Measurements from ENCODE around the gene SH3YL1.
A peak's percentile ranks its signal among the peaks of the same experiment; 100 is the strongest.

Gene SH3YL1

DNA sequence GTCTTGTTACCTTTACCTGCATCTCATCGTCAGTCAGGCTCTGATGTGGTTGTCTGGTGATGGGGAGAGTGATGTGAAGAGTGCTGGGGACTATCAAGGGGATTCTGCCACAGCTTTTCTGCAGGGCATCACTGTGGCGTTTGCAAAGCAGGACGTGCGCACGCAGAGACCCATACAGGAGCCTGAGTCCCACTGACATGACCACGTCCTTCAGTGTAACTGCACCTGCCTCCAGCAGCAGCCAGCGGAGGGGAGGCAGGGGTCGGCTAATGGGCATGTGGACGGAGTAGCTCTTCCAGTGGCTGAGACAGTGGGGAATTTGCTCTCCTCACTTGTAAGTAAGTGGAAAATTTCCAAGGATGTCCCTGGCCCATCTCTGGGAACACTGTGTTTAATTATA, 17.5 kb upstream of the SH3YL1 start:
- DNase-seq: no peak

DNA sequence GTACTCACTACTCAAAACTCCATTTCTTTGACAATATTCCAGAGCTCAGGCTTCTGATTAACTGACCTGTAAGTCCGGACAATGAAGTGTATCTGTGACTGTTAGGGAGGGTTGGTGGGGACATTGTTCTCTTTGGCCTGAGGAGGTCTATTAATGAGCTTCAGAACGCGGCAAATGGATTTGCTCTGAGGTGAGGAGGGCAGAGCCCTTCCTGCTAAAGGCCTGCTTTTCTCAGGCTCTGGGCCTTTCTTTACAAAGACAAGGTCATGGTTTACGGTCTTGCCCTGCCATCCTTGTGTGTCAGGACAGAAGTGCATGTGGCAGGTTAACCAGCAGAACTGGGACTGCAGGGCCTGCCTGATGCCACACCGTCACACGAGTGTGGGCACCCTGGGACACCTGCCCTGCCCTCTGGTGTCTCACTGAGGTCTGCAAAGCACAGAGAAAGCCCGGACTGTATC, 16.8 kb upstream of the SH3YL1 start:
- DNase-seq: no peak

DNA sequence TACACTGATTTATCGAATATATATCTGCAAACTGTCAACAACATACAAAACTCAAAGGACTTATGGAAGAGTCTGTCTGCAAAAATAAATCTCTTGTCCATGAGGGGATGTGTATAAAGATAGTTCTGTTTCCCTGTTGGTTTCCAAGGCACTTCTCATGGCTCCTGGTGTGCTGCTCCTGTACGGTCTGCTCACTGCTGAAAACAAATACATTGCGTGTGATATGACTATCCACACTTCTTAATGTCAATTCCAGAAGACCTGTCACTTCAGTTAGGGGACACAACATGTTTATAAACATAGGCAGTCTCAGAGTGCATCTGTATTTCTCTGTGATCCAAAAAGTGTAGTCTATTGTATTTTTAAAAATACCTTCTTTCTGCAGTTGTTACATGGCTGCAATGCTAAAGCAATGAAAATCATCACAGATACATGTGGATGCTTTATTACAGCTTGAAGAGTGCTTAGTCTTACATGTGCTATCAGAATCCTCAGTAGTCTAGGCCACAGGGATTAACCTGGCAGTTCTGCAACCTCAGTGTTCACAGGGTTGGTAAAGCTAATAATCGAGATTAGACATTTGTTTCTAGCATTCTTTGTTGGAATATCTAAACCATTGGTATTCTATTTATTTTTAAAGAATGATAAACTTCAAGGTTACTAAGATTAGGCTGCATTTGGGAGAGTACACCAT, 16.3 kb upstream of the SH3YL1 start:
- no peak for DNase-seq

DNA sequence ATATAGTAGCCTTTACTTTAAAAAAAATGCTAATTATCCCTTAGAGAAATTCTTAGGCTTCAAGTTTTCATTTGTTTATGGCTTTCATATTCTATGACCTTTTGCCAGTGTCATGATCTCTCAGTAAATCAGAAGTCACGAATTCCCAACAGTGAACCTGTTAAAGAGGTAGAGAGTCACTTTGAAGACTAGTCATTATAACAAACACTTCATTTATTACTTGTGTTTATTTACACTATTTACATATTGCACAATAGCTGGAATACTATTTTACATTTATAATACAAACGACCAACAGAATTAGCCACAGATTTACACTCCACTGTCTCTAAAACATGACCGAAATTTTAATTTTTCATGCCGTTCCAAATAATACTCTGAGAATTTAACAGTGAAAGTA, 15.5 kb upstream of the SH3YL1 start:
- no peak for DNase-seq

DNA sequence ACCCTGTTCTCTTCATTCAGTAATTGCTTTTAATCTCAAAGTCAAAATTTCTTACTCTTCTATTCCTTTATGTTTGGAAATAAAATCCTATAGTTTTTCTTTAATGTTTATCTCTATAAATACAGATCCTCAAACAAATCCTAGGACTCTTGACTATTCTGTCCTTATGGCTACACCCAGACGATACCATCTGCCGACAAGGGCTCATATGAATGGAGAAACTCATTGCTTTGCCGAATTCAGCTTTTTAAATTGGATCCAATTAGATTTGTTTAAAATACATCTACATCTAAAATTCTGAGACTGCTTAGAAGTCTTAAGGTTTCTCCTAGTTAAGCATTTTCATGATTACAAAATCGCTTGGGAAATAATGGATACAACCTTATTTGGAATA, 15.1 kb upstream of the SH3YL1 start:
- no peak for DNase-seq

DNA sequence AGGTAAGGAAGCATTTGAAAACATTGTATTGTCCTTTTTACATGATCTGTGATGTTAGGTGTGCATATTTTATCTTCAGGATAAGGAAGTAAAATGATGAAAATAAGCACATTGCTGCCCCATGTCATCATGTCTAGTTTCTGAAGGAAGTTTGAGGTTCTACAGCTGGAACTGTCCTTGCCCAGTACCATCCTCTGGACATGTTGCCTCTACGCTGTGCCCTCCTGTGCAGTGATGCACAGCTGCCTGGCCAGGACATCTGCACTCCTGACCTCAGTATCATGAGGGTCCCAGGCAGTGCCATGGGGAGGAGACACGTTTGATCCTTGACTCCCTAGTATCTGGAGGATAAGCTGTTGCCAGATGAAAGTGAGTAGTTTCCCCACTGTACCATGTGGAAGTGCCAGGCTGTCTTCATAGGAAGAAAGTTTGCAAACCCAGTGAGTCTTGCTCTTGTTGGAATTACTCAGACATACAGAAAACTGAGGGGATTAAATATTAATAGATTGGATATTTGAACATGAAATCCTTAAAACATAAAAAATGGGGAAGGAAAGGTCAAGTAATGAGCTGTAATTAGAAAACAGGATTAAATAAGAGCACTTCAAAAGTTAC, 14.6 kb upstream of the SH3YL1 start:
- no peak for DNase-seq

DNA sequence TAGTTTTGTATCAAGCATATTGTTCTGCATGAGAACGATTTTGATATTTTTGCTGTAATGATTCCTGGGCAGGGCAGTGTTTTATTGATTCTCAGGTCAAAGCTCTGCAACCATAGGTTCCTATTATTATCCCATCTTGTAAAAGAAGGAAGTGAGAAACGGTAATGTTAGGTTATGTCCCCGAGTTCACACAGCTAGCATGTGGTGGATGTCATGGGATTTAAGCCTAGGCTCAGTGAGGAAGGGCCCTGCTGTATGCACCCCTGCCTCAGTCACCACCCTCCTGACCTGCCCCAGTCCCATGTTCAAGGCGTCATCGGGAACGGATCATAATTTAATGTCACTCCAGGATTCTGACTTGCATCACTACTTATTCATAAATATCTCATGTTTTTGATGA, 11.6 kb upstream of the SH3YL1 start:
- no peak for DNase-seq

DNA sequence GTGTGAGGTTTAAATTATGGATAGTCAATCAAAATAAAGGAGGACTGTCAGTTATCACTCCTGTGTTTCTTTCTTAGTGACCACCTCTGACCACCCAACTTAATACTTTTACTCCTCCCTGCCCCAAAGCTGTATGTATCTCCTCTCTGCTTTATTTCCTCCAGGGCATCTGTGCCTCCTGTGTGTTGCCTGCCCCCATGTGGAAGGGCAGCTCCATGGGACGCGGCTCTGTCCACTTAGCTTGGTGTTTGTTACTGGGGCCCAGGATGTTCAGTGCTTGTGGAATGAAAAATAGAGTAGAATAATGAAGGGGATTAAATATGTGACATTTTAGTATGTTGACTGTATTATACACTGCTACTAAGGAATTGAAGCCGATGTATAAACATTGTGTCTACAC, 10.7 kb upstream of the SH3YL1 start:
- no peak for DNase-seq

DNA sequence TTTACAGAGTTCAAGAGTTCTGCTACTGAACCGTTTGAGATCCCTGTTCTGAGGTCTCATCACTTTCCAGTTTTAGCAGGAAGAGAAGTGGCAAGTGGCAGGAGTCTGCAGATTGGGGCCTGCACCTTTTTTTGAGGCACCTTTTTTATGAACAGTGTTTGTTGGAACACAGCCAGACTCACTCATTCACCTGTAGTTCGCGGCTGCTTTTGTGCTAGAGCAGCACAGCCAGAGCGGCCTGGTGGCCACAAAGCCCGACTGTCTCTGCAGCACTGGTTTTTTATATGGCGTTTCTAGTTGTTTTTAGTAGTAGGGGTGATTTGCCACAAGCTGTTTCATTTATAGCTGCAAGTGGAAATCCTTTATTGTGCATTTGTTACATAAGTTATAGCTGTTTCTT, 9.5 kb upstream of the SH3YL1 start:
- DNase-seq: no peak

DNA sequence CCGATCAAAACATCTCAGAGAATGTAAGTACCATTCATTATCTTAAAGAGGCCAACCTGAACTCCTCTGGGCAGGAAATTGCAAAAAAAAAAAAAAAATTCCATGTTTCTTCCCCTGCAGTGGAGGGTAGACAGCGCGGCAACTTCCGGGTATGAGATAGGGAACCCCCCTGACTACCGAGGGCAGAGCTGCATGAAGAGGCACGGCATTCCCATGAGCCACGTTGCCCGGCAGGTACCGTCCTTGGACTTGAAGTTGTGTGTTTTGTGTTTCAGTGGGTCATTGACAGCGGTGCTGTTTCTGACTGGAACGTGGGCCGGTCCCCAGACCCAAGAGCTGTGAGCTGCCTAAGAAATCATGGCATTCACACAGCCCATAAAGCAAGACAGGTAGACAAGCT, 8.1 kb upstream of the SH3YL1 start:
- DNase-seq: no peak

DNA sequence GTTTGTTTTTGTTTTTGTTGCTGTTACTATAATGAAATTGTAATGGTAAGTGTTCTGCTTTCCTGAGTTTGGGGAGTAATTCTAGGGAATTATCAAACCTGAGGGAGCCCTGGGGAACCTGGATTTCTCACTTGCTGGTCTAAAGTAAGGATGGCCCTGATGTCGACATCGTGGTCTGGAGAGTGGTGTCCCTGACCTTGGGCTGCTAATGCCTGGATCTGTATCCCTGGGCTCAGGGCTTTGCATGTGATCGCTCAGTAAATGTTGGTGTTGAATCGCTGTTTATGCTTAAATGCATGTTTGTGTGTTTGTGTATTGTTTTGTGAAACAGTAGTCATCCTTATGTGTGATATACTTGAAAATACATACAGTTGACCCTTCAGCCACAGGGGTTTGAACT, 7.0 kb upstream of the SH3YL1 start:
- no peak for DNase-seq

DNA sequence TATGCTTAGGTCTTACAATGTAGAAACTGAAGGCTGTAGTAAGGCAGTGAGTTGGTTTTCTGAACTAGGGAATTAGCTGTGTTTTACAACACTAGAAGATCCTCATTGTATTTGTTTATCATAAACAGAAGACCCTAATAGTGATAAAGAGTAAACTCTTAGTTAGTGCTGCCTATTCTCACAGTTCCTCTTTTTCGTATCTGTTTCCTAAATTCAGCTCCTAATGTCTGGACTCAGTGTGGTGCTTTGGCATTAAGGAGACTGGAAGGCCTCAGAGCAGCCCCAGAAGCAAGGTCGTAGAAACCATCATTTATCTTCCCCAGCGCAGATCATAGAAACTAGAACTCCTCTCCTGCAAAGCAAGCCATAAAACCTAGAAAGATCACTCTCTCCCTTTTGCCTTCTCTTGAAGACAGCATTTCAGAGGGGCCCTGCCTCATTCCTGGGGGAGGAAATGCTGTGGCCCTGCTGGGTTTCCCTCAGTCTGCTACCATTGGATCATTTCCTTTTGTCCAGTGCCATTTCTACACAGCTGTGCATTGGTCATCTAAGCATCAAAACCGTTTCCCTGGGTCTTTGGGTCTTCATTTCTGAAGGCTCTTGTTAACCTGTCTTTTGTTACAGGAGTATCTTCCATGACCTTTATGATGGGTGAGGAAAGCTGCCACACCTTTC, 5.7 kb upstream of the SH3YL1 start:
- DNase-seq: no peak

DNA sequence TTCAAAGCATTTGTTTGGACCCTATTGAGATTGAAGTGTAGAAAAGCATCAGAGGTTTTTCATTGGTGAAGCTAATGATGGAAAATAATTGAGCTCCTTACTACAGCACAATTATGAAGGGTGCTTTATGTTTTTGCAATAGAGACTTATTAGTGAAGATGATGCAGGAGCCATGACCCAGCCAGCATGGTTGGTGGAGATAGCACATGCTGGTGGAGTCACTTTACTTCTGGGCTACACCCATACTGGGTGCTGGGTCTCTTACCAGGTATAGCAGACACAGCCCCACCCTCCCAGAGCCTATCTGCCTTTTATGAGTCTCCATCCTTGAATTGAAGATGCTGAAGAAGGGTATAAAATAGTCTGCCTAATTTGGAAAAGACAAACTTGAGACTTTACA, 4.5 kb upstream of the SH3YL1 start:
- DNase-seq: no peak

DNA sequence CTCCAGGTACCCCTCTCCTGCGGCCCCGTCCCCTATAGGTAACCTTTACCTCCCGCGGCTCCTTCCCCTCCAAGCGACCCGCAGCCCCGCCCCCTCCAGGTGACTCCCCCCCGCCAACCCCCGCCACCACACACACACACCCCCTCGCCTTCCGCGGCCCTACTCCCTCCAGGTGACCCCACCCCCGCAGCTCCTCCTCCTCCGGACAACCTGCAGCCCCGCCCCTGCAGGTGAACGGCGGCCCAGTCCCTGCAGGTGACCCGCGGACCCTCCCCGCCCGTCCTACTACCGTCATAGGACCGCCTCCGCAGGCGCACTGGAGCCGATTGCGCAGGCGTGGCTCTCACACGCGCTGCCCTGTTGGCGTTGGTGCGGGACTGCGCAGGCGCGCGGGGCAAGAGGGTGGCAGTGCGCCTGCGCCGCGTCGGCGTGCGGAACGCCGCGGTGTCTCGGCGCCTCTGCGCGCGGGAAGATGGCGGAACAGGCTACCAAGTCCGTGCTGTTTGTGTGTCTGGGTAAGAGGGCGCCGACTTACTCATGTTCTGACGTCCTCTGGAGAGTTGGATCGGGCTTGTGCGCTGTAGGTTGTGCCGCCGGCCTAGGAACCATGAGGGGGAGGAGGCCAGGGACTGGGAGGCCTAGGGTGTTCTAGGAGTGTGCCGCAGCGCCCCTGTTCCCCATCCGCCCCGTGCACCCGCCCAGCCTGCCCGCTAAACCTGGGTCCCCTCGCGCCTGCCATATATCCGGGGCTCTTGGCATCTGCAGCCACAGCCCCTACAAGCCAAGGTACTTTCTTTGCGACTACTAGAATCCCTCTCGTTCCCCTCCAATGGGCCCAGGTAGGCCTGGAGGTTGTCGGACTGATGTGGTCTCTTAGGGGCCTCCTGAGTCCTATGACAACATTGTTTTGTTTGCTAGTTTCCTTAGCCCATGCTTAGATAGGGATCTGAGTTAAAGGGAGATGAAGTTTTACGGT, 949 bp upstream of the SH3YL1 start, which contains the start of gene ACP1:
Gene ACP1, plus strand, starts transcription at position 455 of the 976 bp plus-strand sequence. Its CDS starts 18 bp downstream, at position 473.
- DNase-seq: peak; percentile 88 to 90

DNA sequence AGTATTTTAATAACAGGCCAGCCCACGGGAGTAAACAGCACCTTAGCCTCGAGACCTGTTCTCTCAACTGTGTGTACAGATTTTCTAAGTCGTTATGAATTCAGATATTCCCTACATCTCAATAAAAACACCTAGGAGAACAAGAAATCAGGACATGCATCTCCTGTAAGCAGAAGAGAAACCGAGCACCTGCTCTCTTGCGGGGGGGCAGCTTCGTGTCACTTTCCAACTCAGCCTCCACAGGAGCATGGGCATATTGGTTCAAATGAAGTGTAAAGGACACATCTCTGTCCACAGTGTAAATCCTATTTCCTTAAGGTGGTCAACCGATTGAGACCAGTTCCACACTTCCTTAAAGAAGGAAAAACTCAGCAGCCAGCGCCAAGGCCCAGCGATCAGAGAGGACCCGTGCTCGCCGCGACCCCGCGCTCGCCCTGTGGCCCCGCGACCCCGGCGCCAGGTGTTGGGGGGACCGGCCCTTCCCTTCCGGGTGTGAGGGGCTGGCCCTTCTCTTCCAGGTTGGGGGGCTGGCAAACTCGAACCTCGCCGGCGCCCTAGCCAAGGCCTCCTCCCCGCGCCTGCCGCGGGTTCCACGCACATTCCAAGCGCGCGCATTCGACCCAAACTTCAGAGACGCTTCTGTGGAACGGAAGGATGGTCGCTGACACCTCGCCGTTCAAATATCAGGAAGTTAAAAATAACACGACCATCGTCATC, 652 bp downstream of the SH3YL1 start:
- DNase-seq: no peak

DNA sequence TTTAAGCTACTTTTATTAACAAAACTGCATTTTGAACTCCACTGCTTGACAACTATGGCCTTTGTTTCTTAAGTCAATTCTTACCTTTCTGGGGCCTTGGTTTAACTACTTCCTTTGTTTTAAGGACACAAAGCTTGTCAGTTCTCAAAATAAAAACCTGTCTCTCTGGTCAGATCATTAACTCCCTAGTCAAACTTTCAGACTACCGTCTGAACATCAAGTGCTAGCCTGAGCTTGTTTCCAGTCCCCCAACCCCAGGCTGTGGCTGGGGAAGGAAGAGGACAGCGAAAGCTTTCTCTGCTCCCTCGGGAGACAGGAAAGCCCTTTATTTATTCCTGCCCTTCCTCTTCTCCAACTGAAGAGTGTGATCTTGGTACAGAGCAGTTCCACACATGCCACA, 1.7 kb downstream of the SH3YL1 start:
- DNase-seq: no peak

DNA sequence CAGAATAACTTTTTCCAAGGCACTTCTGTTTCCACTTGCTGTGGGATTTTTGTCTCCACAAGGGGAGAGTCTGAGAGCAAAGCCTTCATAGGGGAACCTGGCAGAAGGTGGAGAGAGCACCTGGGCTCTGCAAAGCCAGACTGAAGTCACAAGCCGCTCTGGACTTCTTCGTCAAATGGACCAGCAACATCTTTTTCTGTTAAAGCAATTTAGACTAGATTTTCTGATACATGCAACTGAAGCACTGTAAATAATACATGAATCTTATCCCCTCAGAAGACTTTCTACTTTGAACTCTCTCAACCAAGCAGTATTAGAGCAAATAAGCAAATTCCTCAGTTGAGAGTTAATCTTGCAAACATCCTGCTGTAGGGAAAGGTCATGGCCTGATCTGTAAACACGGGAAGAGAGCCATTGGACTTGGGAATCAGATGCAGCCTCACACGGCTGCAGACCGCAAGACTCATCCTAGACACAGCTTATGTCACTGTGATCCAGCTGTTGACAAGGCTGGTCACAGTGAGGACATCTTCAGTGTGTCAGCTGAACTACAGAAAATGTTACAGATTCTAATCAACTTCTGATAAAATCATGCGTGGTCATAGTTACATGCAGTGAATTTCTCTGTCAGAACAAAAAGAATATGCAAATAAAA, 3.2 kb downstream of the SH3YL1 start:
- no peak for DNase-seq

DNA sequence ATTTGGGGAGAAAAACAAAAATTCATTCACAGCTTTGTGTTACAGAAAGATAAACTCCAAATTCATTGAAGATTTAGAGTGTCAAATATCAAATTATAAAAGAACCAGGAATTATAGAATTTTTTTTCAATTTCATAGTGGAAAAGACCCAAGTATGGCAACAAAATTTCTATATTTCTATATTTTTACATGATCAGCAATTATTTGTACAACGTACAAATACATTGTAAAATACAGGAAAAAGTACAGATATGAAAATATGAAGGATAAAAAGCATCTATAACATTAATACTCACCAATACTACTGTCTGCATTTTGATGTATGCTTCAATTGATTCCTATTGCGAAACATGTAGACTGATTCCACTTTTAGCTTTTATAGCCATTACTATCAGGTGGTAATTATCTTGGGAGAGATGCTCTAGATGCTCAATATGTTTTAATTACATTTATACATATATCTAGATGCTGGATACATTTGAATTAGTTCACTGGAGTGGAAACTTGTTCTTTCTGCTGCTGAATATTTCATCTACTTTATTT, 4.0 kb downstream of the SH3YL1 start:
- DNase-seq: no peak

DNA sequence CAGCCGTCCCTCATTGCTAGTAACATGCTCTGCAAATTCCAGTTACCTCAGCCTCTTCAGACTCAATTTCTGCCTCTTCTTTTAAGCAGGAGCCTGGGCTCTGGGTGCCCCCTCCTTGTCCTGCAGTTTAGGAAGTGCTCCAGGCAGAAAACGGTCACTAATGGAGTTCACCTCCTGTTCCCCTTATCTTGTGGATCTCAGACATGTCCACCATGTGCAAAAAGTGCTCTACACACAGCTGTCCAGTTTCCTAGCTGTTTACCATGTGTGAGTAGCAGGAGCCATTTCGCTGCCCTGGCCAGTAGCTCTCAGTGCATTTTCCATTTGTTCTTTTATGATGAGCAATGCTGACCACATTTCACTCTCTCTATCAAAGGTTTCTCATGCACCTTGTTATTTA, 4.9 kb downstream of the SH3YL1 start:
- DNase-seq: no peak

DNA sequence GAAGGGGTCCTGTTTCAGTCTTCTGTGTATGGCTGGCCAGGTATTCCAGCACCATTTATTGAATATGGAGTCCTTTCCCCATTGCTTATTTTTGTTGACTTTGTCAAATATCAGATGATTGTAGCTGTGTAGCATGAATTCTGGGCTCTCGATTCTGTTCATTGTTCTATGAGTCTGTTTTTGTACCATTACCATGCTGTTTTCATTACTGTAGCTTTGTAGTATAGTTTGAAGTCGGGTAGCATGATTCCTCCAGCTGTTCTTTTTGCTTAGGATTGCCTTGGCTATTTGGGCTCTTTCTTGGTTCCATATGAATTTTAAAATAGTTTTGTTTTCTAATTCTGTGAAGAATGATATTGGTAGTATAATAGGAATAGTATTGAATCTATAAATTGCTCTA, 6.0 kb downstream of the SH3YL1 start:
- no peak for DNase-seq

DNA sequence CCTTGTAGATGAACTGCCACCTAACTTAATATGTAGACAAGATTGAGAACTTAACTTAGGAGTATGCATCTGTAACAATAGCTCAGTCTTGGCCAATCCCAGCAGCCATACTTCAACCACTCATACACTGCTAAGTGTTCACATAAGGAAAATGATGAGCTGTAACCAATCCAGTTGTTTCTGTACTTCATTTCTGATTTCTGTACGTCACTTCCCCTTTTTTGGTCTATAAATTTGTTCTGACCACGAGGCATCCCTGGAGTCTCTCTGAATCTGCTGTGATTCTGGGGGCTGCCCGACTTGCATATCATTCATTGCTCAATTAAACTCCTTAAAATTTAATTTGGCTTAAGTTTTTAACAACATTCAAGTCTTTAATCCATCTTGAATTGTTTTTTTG, 6.4 kb downstream of the SH3YL1 start:
- no peak for DNase-seq

DNA sequence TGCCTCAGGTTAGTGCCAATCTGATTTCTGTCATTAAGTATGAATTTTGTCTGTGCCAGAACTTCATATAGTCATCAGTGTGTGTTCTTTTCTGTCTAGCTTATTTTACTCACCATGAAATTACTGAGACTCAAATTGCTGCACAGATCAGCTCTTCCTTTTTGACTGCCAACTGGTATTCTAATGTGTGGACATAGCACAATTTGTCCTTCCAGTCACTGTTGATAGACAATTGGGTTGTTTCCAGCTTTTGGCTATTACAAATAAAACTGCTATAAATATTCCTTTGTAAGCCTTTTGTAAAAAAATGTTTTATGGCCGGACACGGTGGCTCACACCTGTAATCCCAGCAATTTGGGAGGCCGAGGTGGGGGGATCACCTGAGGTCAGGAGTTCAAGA, 7.7 kb downstream of the SH3YL1 start:
- no peak for DNase-seq
